Fibroblast of skin of left biceps (primary cell): ENCODE results near the gene SPRR4.
"Not testable (repeated sequence)": the region's sequence is repeated elsewhere in the genome, so short reads cannot be mapped to it uniquely, and the experiment has no call there.

Experiments
- DNase-seq, 2 experiments: peaks; one replicate each; pipeline ENCODE4 v3.0.0-alpha.2; 2013; ENCODE audit warnings: low read depth in 2 of 2

The SPRR4 gene

DNA sequence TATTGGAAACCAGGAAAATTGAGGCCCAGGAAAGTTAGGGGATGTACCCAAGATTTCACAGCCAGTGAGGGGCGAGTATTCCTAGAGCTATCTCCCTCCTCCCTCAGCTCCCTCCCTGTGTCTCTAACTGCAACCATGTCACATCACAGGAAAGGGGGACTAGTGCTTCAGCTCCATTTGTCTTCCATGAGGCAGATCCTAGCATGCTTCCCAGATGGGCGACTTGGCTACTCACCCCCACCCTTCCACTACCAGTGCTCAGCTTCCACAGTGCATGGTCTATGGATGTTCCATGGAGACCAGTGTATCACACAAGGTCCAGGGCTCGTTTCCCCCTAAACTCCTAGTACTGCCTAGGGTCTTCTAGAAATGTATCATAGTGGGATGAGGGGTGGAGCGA lies 4.6 kb upstream of the SPRR4 start:
- DNase-seq = no peak

DNA sequence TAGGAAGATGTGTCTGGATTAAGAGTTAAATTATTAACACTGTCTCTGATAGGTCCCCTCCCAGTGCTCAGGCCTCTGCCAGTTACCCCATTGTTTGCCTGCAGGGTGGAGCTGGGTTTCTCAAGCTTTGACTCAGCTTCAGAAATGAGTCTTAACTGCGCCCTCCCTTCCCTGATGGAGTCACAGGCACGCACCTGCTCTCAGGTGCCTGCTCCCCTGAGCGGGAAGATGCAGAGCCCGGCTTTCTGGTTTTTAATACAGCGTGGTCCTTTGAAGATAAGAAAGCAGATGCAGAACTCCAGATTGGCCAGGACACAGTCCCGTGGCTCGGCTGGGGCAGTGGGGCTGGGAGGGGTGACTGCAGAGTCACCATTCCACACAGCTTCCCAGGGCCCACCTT lies 3.2 kb upstream of the SPRR4 start:
- no peak for DNase-seq

DNA sequence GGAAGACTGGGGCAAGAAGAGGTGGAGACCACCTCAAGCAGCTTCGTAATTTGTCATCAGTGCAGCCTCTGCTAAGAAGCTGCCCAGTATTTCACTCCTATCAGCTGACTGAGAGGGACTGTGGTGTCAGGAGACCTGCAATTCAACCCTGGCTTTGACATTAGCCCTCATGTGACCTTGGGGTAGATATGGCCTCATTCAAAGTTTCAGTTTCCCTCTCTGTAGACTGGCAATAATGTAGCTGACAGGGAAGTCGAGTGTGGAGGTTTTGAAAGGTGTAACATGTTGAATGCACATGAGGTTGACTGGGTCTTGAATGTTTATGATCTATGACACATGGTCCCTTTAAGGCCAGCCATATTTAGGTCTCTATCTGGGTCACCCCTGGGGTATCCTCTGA lies 2.2 kb upstream of the SPRR4 start:
- DNase-seq = no peak

DNA sequence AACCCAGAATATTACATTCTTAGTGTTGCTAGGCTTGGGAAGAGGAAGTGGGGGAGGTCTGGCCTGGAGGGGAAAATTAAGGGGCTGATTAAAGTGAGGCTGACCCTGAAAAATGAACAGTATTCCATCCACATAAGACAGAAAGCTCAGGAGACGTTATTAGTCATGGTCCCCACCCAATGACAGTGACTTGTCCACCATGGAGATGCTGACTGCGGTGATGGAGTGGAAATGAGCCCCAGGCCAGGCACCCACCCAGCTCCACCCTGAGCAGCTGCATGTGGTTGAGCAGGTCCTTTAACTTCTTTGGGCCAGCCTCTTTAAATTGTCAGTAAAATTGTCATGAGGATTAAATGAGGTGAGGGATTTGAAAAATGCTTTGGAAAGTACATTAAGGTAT lies 1.4 kb upstream of the SPRR4 start:
- no peak for DNase-seq

DNA sequence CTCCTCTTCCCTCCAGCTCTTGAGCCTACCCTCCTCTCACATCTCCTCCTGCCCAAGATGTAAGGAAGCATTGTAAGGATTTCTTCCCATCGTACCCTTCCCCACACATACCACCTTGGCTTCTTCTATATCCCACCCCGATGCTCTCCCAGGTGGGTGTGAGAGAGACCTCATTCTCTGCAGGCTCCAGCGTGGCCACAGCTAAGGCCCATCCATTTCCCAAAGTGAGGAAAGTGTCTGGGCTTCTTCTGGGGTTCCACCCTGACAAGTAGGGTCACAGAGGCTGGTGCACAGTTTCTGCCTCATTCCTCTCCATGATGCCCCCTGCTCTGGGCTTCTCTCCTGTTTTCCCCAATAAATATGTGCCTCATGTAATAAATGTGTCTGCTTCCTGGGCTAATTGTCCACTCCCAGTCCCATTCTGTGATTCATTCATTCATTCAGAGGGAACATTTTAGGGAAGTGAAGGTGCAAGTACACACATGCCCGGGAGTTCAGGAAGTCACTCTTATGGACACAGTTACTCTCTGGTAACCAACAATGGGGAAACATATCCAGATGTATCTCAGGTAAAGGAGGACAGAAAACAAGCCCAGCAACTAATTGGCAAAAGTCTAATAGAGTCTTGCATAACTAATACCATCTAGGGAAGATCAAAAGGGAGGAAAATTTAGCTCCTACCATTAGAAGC lies 1.9 kb downstream of the SPRR4 start:
- DNase-seq = no peak

DNA sequence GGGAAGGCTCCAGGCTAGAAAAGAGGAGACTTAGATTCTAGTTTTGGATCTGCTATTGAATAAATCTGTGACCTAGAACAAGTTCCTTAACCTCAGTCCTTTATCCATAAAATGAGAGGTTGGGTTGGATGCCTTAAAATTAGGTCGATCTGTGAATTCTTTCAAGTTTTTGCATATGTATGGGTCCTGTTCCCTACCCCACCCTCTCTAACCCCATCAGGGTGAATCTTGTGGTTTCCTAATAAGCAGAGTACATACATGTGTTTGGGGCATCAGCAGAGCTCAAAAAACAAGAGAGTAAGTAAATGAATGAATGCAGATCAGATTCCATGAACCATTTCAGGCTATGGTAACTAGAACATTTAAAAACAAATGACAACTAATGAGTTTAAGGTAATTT lies 6.2 kb downstream of the SPRR4 start:
- DNase-seq = no peak

DNA sequence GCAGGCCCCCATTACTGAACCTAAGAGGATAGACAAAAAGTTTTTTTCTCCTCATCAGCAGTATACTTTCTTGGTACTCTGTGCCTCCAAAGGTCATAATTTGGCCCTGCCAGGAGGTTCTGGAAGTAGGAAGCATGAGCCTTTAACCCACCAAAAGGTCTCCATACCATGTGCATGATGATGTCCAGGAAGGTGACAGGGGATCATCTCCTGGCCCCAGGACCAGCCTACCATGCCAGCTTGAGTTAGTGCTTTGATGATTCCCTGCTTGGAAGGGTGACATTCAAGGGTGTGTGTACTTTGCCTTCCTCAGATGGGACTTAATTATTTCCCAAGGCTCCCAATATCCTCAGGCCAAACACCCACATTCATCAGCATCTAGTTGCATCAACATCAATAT lies 7.2 kb downstream of the SPRR4 start:
- DNase-seq = no peak

DNA sequence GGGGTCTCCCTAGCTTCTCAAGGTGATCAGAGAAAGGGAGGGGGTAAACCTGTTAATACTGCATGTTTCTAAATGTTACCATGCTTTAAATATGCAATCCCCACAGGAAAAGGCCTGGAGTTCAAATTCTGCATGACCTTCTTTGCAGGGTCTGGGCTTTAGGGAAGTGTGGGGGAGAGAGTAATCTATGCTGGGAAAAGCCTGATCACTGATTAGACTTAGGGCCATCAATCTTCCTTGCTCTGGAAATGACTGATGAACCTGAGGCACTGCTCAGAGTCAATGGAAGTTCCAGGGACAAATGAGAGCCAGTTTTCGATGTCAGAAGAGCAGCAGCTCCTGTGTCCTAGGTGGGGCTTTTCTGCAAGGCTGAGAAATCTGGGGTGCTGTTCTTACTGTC lies 10.2 kb downstream of the SPRR4 start:
- DNase-seq = no peak

DNA sequence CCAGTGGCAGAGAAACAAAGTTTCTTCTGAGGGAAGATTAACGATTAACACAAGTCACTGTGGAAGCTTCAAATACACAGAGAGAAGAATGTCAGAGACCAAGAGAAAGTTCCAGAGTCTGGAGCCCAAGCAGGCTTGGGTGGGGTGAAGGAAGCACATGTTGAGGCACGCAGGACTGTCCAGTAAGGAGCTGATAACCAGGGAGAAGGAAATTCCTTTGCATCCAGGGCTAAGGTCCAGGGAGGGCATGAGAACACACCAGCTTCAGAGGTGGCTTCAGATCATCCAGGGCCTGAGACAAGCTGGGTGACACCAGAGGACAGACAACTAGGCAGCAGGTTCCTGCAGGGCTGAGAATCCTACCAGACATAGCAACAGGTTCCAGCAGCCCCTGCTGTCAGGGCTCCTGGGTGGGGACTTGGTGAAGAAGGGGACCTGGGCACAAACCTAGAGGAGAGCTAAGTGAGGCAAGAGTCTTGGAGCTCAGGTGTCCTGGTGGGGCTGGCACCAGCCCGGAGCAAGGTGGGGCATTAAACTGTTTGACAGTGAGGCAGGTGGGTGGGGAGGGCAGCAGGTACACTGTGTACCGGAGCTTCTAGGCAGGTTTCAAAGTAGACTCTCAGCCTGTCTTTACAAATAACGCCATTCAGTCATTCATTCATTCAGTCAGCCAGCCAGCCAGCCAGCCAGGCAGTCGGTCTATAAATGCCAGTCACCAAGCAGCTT lies 10.9 kb downstream of the SPRR4 start:
- DNase-seq = no peak

DNA sequence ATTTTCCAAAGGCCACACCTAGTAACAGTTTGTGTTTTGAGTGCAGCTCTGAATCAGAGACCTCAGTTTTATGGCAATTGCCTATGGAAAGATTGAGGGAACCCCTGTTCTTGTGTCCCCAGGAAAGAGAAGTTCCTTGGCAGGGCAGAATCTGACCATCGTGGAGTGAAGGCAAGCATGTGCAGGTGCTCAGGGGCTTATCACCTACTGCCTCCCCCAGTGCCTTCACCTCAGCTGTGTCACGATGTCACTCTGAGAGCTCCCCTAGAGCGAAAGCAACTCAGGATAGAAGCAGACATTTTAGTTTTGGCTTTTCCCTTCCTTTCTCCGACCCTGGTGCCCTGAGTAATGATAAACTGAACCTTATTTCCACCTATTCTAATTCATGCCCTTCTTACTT lies 11.6 kb downstream of the SPRR4 start:
- no peak for DNase-seq

DNA sequence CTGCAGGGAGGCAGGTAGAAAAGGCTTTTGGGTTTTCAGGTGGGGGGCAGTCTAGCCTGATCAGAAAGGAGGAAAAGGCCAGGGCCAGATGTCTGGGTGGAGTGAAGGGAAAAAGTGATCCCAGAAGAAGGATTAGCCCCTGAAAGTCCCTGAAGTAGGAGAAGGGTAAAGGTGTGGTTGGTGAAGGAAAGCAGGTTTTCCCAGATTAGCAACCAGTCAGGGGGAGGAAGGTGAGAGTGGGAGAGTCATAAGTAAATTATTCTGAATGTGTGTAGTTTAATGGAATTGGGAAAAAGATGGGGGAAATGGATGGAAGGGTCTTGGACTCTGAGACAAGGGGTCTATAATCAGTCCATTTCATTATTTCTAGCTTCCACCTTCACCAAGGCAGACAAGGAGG lies 12.8 kb downstream of the SPRR4 start:
- DNase-seq = no peak

DNA sequence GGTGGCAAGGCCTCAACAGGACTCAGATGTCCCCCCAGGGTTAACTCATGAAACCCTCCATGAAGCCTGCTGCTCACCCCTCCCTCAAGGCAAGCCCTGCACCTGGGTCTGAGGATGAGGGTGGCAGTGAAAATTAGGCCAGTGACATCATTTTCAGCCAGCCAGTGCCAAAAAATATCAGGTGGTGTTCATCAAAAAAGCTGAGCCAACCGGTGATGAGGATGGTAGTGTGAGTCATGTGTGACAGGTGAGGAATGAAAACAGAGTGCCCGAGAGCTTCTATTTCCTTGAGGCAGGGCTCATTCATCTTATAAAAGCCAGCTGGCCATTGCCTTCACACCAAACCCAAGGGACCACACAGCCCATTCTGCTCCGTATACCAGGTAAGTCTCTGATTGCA lies 13.3 kb downstream of the SPRR4 start, which contains the start of gene SPRR1A:
Gene SPRR1A (plus strand): TSS at position 339 of the 400 bp plus-strand sequence. CDS start 1,150 bp downstream, outside the sequence.
- no peak for DNase-seq

DNA sequence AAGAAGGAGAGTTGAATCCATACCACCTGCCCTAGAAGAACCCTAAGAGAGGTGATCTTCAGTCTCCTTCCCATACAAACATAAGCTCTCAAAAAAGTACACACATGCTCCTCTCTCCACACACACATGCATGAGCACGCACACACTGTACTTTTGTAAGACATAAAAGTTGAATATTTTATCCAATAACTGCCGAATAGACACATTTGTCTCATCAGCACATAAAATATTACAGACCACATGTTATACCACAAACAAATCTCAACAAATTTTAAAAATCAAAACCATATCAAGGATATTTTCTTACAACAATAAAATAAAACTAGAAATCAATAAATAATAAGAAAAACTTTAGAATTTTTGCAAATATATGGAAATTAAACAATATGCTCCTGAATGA lies 16.1 kb downstream of the SPRR4 start:
- DNase-seq = no peak

DNA sequence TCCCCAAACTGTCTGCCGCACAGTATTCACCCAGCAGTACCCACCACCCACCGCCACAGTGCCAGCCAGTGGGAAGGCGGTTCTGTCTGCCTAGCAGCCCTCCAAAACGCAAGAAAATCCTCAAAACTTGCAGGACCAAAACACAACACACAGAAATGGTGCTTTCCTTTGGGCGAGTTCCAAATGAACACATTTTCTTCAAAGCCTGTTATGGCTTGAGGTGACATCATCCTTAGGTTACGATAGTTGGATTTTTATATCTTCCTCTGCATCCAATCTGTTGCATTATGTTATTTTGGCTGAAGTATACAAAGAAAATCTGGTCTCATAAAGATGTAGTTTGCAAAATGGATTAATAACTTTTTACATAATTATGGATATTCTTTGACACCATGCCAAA lies 22.7 kb downstream of the SPRR4 start:
- no peak for DNase-seq

DNA sequence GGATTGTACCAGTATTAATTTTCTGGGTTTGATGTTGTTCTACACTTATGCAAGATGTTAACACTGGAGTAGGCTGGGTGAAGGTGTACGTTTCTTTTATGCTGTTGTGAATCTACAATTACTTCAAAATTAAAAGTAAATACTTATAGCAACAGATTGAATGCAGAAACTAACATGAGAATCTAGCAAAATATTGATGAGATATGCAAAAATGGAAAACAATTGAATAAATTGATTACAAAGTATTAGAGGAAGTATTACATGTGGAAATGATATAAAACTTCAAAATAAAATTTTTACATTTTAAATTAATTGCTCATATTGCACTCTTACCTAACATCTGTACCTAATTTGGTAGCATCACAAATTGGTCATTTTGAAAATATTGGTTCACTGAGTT lies 25.4 kb downstream of the SPRR4 start:
- no peak for DNase-seq

DNA sequence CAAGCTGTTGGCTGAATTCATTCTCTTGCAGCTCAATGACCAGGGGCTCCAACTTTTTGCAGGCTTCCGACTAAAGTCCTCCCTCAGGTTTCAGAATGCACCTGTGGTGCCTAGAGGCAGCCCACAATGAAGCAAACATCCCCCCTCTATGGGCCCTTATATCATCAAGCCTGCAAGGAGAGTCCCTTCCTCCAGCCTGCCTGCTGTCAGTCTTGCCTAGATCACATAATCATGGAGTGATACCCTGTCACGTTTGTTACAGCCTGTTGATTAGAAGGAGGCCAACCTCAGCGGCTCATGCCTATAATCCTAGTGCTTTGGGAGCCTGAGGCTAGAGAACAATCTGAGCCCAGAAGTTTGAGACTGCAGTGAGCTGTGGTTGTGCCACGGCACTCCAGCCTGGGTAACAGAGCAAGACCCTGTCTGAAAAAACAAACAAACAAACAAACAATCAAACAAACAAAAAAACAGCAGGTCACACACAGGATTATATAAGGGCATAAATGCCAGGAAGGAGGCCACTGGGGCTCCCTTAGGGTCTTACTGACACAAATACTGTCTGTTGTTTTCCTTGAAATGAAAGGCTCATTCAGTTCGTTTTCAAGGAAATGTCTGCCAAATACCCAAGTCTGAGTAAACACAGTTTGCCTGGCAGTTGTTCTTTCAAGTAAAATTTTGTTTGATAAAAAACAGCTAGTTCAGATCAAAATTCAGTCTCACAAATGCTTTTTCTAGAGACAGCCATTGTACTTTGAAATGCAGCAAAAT lies 26.4 kb downstream of the SPRR4 start:
- no peak for DNase-seq

DNA sequence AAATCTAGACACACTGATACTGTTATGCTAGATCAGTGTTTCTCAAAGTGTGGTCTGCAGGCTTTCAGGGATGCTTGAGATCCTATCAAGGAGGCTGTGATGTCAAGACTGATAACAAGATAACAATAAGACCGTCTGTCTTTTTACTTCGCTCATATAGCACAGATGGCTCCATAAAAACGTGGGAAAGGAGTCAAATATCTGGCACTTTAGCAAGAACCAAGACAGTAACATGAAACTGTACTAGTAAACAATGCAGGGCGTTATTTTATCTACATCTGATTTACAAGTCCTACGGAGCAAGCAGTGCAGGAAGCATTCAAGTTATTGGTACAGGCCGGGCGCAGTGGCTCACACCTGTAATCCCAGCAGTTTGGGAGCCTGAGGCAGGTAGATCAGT lies 27.5 kb downstream of the SPRR4 start:
- no peak for DNase-seq

DNA sequence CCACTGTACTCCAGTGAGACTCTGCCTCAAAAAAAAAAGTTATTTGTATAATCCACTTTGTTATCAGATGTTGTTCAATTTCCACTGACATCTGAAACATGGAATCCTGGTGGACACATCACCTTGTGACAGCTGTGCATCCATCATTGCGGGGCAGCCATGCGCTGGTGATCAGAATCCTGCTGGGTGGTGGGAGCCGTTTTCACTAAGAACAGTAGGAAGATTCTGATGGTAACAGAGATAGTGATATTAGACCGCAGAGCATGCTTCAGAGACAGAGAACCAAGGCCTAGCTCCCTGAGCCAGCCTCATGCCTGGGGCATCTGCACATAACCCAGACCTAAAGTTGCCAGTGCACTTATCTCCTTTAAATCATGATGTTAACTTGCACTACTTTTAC lies 28.0 kb downstream of the SPRR4 start:
- DNase-seq = no peak

DNA sequence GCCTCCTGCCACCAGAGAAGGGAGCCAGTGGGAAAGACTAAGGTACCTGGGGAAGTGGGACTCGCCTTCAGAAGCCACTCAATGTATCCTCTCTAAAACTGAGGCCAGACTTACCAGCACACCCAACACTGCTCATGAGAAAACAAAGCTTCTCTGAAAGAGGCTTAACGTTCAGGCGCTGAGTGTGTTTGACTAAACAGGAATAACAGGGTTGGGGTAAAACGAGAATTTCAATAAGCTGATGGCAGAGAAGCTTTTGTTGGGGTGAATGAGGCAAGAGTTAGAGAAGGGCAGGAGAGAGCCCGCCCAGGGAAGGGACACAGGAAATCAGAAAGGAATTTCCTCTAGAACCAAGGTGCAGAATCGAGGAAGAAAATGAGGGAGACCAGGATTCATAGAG lies 29.4 kb downstream of the SPRR4 start:
- no peak for DNase-seq

DNA sequence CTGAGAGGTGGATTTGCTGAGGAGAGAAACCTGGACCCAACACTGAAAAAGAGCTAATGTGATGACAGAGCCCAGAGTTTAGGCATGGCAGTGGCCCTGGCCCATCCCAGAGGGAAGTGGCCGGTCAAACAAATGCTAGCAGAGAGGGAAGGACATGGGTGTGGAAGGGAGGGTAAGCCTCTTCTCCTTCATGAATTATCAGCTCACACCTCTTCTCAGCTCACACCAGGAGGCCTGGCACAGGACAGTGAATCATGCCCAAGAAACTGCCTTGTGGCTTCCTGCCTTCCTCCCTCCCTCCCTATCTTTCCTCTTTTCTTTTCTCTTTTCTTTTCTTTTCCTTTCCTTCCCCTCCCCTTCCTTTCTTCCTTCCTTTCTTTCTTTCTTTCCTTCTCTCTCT lies 29.8 kb downstream of the SPRR4 start:
- no peak for DNase-seq

DNA sequence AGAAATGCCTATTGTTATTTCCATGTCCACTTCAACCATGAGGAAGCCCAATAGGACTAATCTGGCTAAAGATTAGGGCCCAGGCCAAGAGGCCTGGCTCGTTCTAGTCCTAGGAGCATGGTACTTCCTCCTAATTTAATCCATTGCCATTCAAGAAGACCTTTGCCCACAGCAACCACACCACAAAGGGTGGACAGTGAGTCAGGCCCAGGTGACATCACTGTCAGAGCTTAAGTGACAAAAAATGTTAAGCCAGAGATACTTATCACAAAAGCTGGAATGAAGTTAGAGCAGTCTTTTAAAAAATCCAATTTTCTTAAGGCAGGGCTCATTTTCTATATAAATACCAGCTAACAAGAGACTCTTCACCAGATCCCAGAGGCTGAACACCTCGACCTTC lies 30.9 kb downstream of the SPRR4 start, which contains the start of gene SPRR3:
Gene SPRR3 (plus strand): TSS at position 368 of the 400 bp plus-strand sequence. CDS start 1,272 bp downstream, outside the sequence.
- no peak for DNase-seq

DNA sequence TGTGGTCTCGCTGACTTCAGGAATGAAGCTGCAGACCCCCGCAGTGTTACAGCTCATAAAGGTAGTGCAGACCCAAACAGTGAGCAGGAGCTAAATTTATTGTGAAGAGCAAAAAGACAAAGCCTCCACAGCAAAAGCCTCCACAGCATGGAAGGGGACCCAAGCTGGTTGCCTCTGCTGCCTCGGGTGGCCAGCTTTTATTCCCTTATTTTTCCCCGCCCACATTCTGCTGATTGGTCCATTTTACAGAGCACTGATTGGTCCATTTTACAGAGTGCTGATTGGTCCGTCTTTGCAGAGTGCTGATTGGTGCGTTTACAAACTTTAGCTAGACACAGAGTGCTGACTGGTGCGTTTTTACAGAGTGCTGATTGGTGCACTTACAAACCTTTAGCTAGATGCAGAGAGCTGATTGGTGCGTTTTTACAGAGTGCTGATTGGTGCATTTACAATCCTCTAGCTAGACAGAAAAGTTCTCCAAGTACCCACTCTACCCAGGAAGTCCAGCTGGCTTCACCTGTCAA lies 40.8 kb downstream of the SPRR4 start:
- DNase-seq = not testable (repeated sequence)
